ENCODE data around the gene MIOX. TPM values are rescaled to one million over a fixed set of nuclear protein-coding genes. Genes with fewer than 3 reads are reported as not detected.

MIOX gene
- total and polyA plus RNA-seq, 2 of the 13 experiments (the other 11 are each of a cell fraction or from before 2014, with no cell fraction given), result 1.5 to 2.9 TPM

DNA sequence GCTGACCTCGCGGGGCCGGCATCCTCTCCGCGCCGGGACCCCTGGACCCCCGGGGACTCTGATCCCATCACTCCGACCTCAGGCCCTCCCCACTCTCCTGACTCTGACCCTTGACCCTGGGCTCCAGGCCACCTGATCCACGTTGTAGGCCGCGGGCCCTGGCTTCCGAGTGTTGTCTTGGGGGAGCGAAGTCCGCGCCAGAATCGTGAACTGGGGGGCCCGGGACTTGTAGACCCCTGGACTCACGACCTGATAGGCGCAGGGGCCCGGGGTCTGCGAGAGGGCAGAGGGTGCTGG, 43.9 kb downstream of the MIOX start (continued):
- TF ChIP-seq TBL1XR1 (IDR thresholded peaks at IDR 0.05; ENCODE audit: borderline replicate concordance, low read length, partially characterized antibody) (no peak), ZSCAN25 (CRISPR knock-in tag; IDR thresholded peaks at IDR 0.05) (no peak), AGO2 (optimal IDR thresholded peaks at IDR 0.05; ENCODE audit: low read depth, low read length) (peak; percentile 87), ZNF430 (CRISPR knock-in tag; IDR thresholded peaks at IDR 0.05) (peak; percentile 19; the same call in 1 of the 2 replicates), ZBTB3 (CRISPR knock-in tag; IDR thresholded peaks at IDR 0.05; ENCODE audit: borderline replicate concordance, low read depth) (no peak), ZNF7 (CRISPR knock-in tag; IDR thresholded peaks at IDR 0.05) (no peak), CCAR2 (optimal IDR thresholded peaks at IDR 0.05; ENCODE audit: low read depth, low read length) (no peak), SMC3 (IDR thresholded peaks at IDR 0.05; ENCODE audit: low read length) (no peak), FOXM1 (CRISPR knock-in tag; IDR thresholded peaks at IDR 0.05) (no peak), ZNF317 (CRISPR knock-in tag; IDR thresholded peaks at IDR 0.05) (peak; percentile 46; the same call in 1 of the 2 replicates), FOXP1 (IDR thresholded peaks at IDR 0.05) (no peak), FOXP1 (CRISPR knock-in tag; IDR thresholded peaks at IDR 0.05) (no peak), GATAD2A (CRISPR knock-in tag; IDR thresholded peaks at IDR 0.05) (0 out of 2 replicates have a peak, but pooled peaks have one; percentile 37), PHF21A (CRISPR knock-in tag; IDR thresholded peaks at IDR 0.05) (peak; percentile 71; the same call in 1 of the 2 replicates), GATAD1 (CRISPR knock-in tag; IDR thresholded peaks at IDR 0.05) (peak; percentile 21; the same call in 1 of the 2 replicates), RBM39 (IDR thresholded peaks at IDR 0.05; ENCODE audit: low read depth, low read length, poor library complexity, severe bottlenecking) (peak; percentile 56), NR2F6 (IDR thresholded peaks at IDR 0.05) (peak; percentile 82), NR2F6 (CRISPR knock-in tag; IDR thresholded peaks at IDR 0.05) (peak; percentile 73; the same call in 1 of the 2 replicates), ZNF274 (CRISPR knock-in tag; IDR thresholded peaks at IDR 0.05) (no peak), ZNF17 (CRISPR knock-in tag; IDR thresholded peaks at IDR 0.05) (no peak), ZNF230 (CRISPR knock-in tag; IDR thresholded peaks at IDR 0.05) (no peak), ZNF883 (CRISPR knock-in tag; IDR thresholded peaks at IDR 0.05; ENCODE audit: not compliant biosample characterization) (no peak), CREM (IDR thresholded peaks at IDR 0.05) (no peak), CREM (CRISPR knock-in tag; IDR thresholded peaks at IDR 0.05) (no peak), NFE2 (CRISPR knock-in tag; IDR thresholded peaks at IDR 0.05) (no peak), CBX1 (IDR thresholded peaks at IDR 0.05; ENCODE audit: low read depth) (no peak)
- TF ChIP-seq, protein P1, sequence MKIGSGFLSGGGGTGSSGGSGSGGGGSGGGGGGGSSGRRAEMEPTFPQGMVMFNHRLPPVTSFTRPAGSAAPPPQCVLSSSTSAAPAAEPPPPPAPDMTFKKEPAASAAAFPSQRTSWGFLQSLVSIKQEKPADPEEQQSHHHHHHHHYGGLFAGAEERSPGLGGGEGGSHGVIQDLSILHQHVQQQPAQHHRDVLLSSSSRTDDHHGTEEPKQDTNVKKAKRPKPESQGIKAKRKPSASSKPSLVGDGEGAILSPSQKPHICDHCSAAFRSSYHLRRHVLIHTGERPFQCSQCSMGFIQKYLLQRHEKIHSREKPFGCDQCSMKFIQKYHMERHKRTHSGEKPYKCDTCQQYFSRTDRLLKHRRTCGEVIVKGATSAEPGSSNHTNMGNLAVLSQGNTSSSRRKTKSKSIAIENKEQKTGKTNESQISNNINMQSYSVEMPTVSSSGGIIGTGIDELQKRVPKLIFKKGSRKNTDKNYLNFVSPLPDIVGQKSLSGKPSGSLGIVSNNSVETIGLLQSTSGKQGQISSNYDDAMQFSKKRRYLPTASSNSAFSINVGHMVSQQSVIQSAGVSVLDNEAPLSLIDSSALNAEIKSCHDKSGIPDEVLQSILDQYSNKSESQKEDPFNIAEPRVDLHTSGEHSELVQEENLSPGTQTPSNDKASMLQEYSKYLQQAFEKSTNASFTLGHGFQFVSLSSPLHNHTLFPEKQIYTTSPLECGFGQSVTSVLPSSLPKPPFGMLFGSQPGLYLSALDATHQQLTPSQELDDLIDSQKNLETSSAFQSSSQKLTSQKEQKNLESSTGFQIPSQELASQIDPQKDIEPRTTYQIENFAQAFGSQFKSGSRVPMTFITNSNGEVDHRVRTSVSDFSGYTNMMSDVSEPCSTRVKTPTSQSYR (CRISPR knock-in tag; IDR thresholded peaks at IDR 0.05; ENCODE audit: borderline replicate concordance), result no peak
- TF ChIP-seq, protein P2, sequence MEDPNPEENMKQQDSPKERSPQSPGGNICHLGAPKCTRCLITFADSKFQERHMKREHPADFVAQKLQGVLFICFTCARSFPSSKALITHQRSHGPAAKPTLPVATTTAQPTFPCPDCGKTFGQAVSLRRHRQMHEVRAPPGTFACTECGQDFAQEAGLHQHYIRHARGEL (CRISPR knock-in tag; IDR thresholded peaks at IDR 0.05), result no peak
- TF ChIP-seq, protein P3, sequence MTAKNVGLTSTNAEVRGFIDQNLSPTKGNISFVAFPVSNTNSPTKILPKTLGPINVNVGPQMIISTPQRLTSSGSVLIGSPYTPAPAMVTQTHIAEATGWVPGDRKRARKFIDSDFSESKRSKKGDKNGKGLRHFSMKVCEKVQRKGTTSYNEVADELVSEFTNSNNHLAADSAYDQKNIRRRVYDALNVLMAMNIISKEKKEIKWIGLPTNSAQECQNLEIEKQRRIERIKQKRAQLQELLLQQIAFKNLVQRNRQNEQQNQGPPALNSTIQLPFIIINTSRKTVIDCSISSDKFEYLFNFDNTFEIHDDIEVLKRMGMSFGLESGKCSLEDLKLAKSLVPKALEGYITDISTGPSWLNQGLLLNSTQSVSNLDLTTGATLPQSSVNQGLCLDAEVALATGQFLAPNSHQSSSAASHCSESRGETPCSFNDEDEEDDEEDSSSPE (CRISPR knock-in tag; IDR thresholded peaks at IDR 0.05), result peak; percentile 43; the same call in 1 of the 2 replicates
- TF ChIP-seq, protein P4, sequence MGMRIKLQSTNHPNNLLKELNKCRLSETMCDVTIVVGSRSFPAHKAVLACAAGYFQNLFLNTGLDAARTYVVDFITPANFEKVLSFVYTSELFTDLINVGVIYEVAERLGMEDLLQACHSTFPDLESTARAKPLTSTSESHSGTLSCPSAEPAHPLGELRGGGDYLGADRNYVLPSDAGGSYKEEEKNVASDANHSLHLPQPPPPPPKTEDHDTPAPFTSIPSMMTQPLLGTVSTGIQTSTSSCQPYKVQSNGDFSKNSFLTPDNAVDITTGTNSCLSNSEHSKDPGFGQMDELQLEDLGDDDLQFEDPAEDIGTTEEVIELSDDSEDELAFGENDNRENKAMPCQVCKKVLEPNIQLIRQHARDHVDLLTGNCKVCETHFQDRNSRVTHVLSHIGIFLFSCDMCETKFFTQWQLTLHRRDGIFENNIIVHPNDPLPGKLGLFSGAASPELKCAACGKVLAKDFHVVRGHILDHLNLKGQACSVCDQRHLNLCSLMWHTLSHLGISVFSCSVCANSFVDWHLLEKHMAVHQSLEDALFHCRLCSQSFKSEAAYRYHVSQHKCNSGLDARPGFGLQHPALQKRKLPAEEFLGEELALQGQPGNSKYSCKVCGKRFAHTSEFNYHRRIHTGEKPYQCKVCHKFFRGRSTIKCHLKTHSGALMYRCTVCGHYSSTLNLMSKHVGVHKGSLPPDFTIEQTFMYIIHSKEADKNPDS (CRISPR knock-in tag; IDR thresholded peaks at IDR 0.05), result no peak
